HepG2 (cell line): ENCODE results near the gene LITAFD. TPM values are rescaled to one million over a fixed set of nuclear protein-coding genes. Genes with fewer than 3 reads are reported as not detected.

Experiments used
- CBX1 ChIP-seq: IDR thresholded peaks from one replicate; pipeline ENCODE4 v1.6.1; 2016; ENCODE audit warnings: antibody characterized with exemption, low read depth
- ERF ChIP-seq: IDR thresholded peaks from 2 replicates; pipeline ENCODE4 v1.6.1; 2018; ENCODE audit warnings: missing biosample characterization, missing genetic modification reagents
- HIC2 ChIP-seq: sonication (generic); formaldehyde crosslinking; IDR thresholded peaks from 2 replicates; pipeline ENCODE4 v1.9.0; 2022; ENCODE audit warnings: low read depth, missing genetic modification reagents
- NFYB ChIP-seq: sonication (generic); formaldehyde crosslinking; IDR thresholded peaks from 2 replicates; pipeline ENCODE4 v1.4.0; 2020; ENCODE audit warnings: missing genetic modification reagents
- PAWR ChIP-seq: sonication (generic); formaldehyde crosslinking; IDR thresholded peaks from 2 replicates; pipeline ENCODE4 v1.4.0; 2020; ENCODE audit warnings: missing genetic modification reagents, mild to moderate bottlenecking, borderline replicate concordance
- PBX3 ChIP-seq: sonication (generic); formaldehyde crosslinking; IDR thresholded peaks from 2 replicates; pipeline ENCODE4 v1.8.1; 2023; ENCODE audit warnings: missing genetic modification reagents, inconsistent platforms, borderline replicate concordance
- SP5 ChIP-seq: IDR thresholded peaks from 2 replicates; pipeline ENCODE4 v1.6.1; 2016; ENCODE audit warnings: low read depth, borderline replicate concordance
- SRSF1 ChIP-seq: fragments of 200-400 bp; formaldehyde crosslinking; optimal IDR thresholded peaks from 2 replicates; pipeline ENCODE3; 2017; ENCODE audit warnings: mild to moderate bottlenecking, low read depth, low read length, moderate library complexity
- ZBTB34 ChIP-seq: sonication (generic); formaldehyde crosslinking; IDR thresholded peaks from 2 replicates; pipeline ENCODE4 v1.8.0; 2022; ENCODE audit warnings: mild to moderate bottlenecking, missing genetic modification reagents
- ZNF33B ChIP-seq: sonication (generic); formaldehyde crosslinking; IDR thresholded peaks from 2 replicates; pipeline ENCODE4 v1.5.1; 2020; ENCODE audit warnings: mild to moderate bottlenecking, missing genetic modification reagents
- ZNF460 ChIP-seq: sonication (generic); formaldehyde crosslinking; IDR thresholded peaks from 2 replicates; pipeline ENCODE4 v1.5.1; 2020; ENCODE audit warnings: missing genetic modification reagents, mild to moderate bottlenecking, borderline replicate concordance
- ZNF563 ChIP-seq: sonication (generic); formaldehyde crosslinking; IDR thresholded peaks from 2 replicates; pipeline ENCODE4 v1.8.0; 2022; ENCODE audit warnings: mild to moderate bottlenecking, moderate library complexity, missing genetic modification reagents
- ZNF569 ChIP-seq: sonication (generic); formaldehyde crosslinking; IDR thresholded peaks from 2 replicates; pipeline ENCODE4 v1.5.0; 2020; ENCODE audit warnings: mild to moderate bottlenecking, missing genetic modification reagents, moderate library complexity, borderline replicate concordance
- ZNF646 ChIP-seq: sonication (generic); formaldehyde crosslinking; IDR thresholded peaks from 2 replicates; pipeline ENCODE4 v1.9.0; 2021; ENCODE audit warnings: mild to moderate bottlenecking, missing genetic modification reagents
- ZNF792 ChIP-seq: IDR thresholded peaks from 2 replicates; pipeline ENCODE4 v1.6.1; 2016
- polyA plus RNA-seq, 8 experiments: library from polyadenylated mRNA; depleted of rRNA in 3 of 8; stranded (reverse) in 7 of 8; unstranded in 1 of 8; fragments of >200 nt; fragmentation: Illumina TruSeq in 4 of 8; extraction: Trizol in 4 of 8; gene quantifications; 2 replicates each; pipeline versions ENCODE4 v1.2.1 to v1.2.3, GENCODE V29; 2011 to 2016; ENCODE audit warnings: low read depth in 4 of 8, missing spikeins in 1 of 8, mixed read lengths in 1 of 8; ENCODE audit not compliant: insufficient read depth in 1 of 8
- total RNA-seq, 5 experiments: library from RNA; depleted of rRNA; stranded (reverse); fragments of >200 nt; fragmentation: Illumina TruSeq; extraction: Trizol; gene quantifications; 2 replicates each; pipeline ENCODE4 v1.2.3, GENCODE V29; 2016; ENCODE audit warnings: low read depth in 1 of 5

Gene LITAFD
- total and polyA plus RNA-seq, 2 of the 13 experiments (the other 11 are each of a cell fraction or from before 2014, with no cell fraction given) = not detected

GRCh38 chr16:8866118-8866883 lies 15.8 kb upstream of the LITAFD start (continued):
- TF ChIP-seq ZNF646 = no peak
- no peak for TF ChIP-seq PBX3
- no peak for TF ChIP-seq ZNF563 (CRISPR knock-in tag)
- TF ChIP-seq CBX1 = no peak
- TF ChIP-seq ZNF569 (CRISPR knock-in tag) = no peak
- peak; percentile 55; the same call in 1 of the 2 replicates for TF ChIP-seq ERF (CRISPR knock-in tag)
- peak; percentile 63; the same call in 1 of the 2 replicates for TF ChIP-seq HIC2
- TF ChIP-seq PAWR (CRISPR knock-in tag) = no peak
- no peak for TF ChIP-seq ZNF460 (CRISPR knock-in tag)
- TF ChIP-seq ZBTB34 (CRISPR knock-in tag) = no peak
- peak; percentile 27; the same call in 1 of the 2 replicates for TF ChIP-seq NFYB (CRISPR knock-in tag)
- TF ChIP-seq SP5 = peak; percentile 90
- TF ChIP-seq ZNF792 = peak; percentile 96
- TF ChIP-seq ZNF33B (CRISPR knock-in tag) = no peak
- TF ChIP-seq SRSF1 = peak; percentile 55
